ENCODE data around the gene GNPTG. TPM values are rescaled to one million over a fixed set of nuclear protein-coding genes. Genes with fewer than 3 reads are reported as not detected.

The GNPTG gene
- total and polyA plus RNA-seq, 9 of the 15 experiments (the other 6 are each of a cell fraction or from before 2014, with no cell fraction given) = 0.69 to 33.3 (median 13.6) TPM

GRCh38 chr16:1378804-1379303 lies 27.1 kb downstream of the GNPTG start (continued):
- TF ChIP-seq FOS (IDR thresholded peaks at IDR 0.05; ENCODE audit: extremely low read depth, insufficient read length) (no peak), GATAD2B (IDR thresholded peaks at IDR 0.05; ENCODE audit: borderline replicate concordance) (peak; percentile 96), E2F6 (IDR thresholded peaks at IDR 0.05; ENCODE audit: borderline replicate concordance in 1 of 2, extremely low read depth in 1 of 2, insufficient read depth in 1 of 2, insufficient read length in 1 of 2, low read depth in 1 of 2, low read length in 1 of 2, poor library complexity in 1 of 2, severe bottlenecking in 1 of 2) (peak in 1 of 2 experiments; percentile 29), ARNT (IDR thresholded peaks at IDR 0.05) (0 out of 4 replicates have a peak, but pooled peaks of 1 of the 2 experiments have one; percentile 62), CREBBP (IDR thresholded peaks at IDR 0.05; ENCODE audit: low read depth, low read length) (no peak), ZNF24 (IDR thresholded peaks at IDR 0.05) (no peak; the same call in 1 of the 2 replicates), ZC3H4 (CRISPR knock-in tag; IDR thresholded peaks at IDR 0.05; ENCODE audit: borderline replicate concordance) (peak; percentile 22; the same call in 1 of the 2 replicates), TAF9B (IDR thresholded peaks at IDR 0.05; ENCODE audit: partially characterized antibody) (peak; percentile 72), CHD2 (IDR thresholded peaks at IDR 0.05; ENCODE audit: low read depth, low read length) (no peak), HMGN3 (IDR thresholded peaks at IDR 0.05; ENCODE audit: borderline replicate concordance, extremely low read depth, insufficient read length, low read depth, low read length) (peak; percentile 97), ZNF609 (CRISPR knock-in tag; IDR thresholded peaks at IDR 0.05; ENCODE audit: borderline replicate concordance) (peak; percentile 49; the same call in 1 of the 2 replicates), RBM15 (IDR thresholded peaks at IDR 0.05; ENCODE audit: insufficient read depth, low read length) (no peak), PTRF (tag; IDR thresholded peaks at IDR 0.05) (no peak), OTX1 (CRISPR knock-in tag; IDR thresholded peaks at IDR 0.05) (no peak), POLR3A (IDR thresholded peaks at IDR 0.05; ENCODE audit: borderline replicate concordance, extremely low read depth, insufficient read depth, insufficient read length) (no peak)
- TF ChIP-seq, protein P1, sequence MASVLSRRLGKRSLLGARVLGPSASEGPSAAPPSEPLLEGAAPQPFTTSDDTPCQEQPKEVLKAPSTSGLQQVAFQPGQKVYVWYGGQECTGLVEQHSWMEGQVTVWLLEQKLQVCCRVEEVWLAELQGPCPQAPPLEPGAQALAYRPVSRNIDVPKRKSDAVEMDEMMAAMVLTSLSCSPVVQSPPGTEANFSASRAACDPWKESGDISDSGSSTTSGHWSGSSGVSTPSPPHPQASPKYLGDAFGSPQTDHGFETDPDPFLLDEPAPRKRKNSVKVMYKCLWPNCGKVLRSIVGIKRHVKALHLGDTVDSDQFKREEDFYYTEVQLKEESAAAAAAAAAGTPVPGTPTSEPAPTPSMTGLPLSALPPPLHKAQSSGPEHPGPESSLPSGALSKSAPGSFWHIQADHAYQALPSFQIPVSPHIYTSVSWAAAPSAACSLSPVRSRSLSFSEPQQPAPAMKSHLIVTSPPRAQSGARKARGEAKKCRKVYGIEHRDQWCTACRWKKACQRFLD (CRISPR knock-in tag; IDR thresholded peaks at IDR 0.05) = no peak
- TF ChIP-seq, protein P2, sequence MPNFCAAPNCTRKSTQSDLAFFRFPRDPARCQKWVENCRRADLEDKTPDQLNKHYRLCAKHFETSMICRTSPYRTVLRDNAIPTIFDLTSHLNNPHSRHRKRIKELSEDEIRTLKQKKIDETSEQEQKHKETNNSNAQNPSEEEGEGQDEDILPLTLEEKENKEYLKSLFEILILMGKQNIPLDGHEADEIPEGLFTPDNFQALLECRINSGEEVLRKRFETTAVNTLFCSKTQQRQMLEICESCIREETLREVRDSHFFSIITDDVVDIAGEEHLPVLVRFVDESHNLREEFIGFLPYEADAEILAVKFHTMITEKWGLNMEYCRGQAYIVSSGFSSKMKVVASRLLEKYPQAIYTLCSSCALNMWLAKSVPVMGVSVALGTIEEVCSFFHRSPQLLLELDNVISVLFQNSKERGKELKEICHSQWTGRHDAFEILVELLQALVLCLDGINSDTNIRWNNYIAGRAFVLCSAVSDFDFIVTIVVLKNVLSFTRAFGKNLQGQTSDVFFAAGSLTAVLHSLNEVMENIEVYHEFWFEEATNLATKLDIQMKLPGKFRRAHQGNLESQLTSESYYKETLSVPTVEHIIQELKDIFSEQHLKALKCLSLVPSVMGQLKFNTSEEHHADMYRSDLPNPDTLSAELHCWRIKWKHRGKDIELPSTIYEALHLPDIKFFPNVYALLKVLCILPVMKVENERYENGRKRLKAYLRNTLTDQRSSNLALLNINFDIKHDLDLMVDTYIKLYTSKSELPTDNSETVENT (CRISPR knock-in tag; IDR thresholded peaks at IDR 0.05) = no peak
